H9 (cell line): ENCODE data around the gene RBMS2. TPM values are rescaled to one million over a fixed set of nuclear protein-coding genes. Genes with fewer than 3 reads are reported as not detected.

Experiments used
- DNase-seq: peaks from one replicate; pipeline ENCODE4 v3.0.0-alpha.2; 2017
- H2AFZ ChIP-seq: one replicate; pipeline ENCODE4 v1.6.1; 2013; ENCODE audit warnings: mild to moderate bottlenecking, low read length, control low read depth, moderate library complexity
- H2AK5ac ChIP-seq: 2 replicates; pipeline ENCODE4 v1.6.1; 2013; ENCODE audit warnings: low read length, control low read depth, mixed read lengths; ENCODE audit not compliant: insufficient read length
- H2BK120ac ChIP-seq: one replicate; pipeline ENCODE4 v1.6.1; 2013; ENCODE audit warnings: low read depth, mild to moderate bottlenecking, low read length, control low read depth, inconsistent platforms; ENCODE audit not compliant: poor library complexity, severe bottlenecking
- H2BK12ac ChIP-seq: 2 replicates; pipeline ENCODE4 v1.6.1; 2013; ENCODE audit warnings: low read length, control low read depth, mixed read lengths, low read depth; ENCODE audit not compliant: insufficient read length
- H2BK15ac ChIP-seq: 2 replicates; pipeline ENCODE4 v1.6.1; 2013; ENCODE audit warnings: low read depth, low read length, control low read depth
- H2BK20ac ChIP-seq: one replicate; pipeline ENCODE4 v1.6.1; 2013; ENCODE audit warnings: low read depth, mild to moderate bottlenecking, low read length, control low read depth, inconsistent platforms; ENCODE audit not compliant: poor library complexity, severe bottlenecking
- H2BK5ac ChIP-seq: 2 replicates; pipeline ENCODE4 v1.6.1; 2013; ENCODE audit warnings: low read length, control low read depth, mixed read lengths; ENCODE audit not compliant: insufficient read length
- H3K14ac ChIP-seq: 2 replicates; pipeline ENCODE4 v1.6.1; 2013; ENCODE audit warnings: low read length, control low read depth; ENCODE audit not compliant: insufficient read depth
- H3K18ac ChIP-seq: 2 replicates; pipeline ENCODE4 v1.6.1; 2013; ENCODE audit warnings: low read depth, mild to moderate bottlenecking, mixed read lengths, low read length, control low read depth; ENCODE audit not compliant: insufficient read length
- H3K23ac ChIP-seq: 2 replicates; pipeline ENCODE4 v1.6.1; 2013; ENCODE audit warnings: low read length, control low read depth, mixed read lengths, low read depth; ENCODE audit not compliant: insufficient read length
- H3K23me2 ChIP-seq: 2 replicates; pipeline ENCODE4 v1.6.1; 2013; ENCODE audit warnings: low read depth, mild to moderate bottlenecking, mixed read lengths, low read length, control low read depth; ENCODE audit not compliant: insufficient read length, poor library complexity, severe bottlenecking
- H3K27ac ChIP-seq: 2 replicates; pipeline ENCODE4 v1.5.1; 2013; ENCODE audit warnings: low read length, control low read depth, mixed read lengths, low read depth; ENCODE audit not compliant: insufficient read length
- H3K27me3 ChIP-seq: 2 replicates; pipeline ENCODE4 v1.6.1; 2013; ENCODE audit warnings: low read length, control low read depth, inconsistent platforms; ENCODE audit not compliant: insufficient read depth
- H3K4ac ChIP-seq: 2 replicates; pipeline ENCODE4 v1.6.1; 2013; ENCODE audit warnings: low read depth, mild to moderate bottlenecking, control low read depth, inconsistent platforms, low read length, moderate library complexity
- H3K4me1 ChIP-seq: 2 replicates; pipeline ENCODE4 v1.6.1; 2013; ENCODE audit warnings: low read length, control low read depth, inconsistent platforms; ENCODE audit not compliant: insufficient read depth
- H3K4me2 ChIP-seq: 2 replicates; pipeline ENCODE4 v1.6.1; 2013; ENCODE audit warnings: low read length, control low read depth, mixed read lengths; ENCODE audit not compliant: insufficient read length, insufficient read depth
- H3K56ac ChIP-seq: 2 replicates; pipeline ENCODE4 v1.6.1; 2013; ENCODE audit warnings: low read depth, mild to moderate bottlenecking, mixed read lengths, low read length, control low read depth; ENCODE audit not compliant: insufficient read length
- H3K79me1 ChIP-seq: 2 replicates; pipeline ENCODE4 v1.6.1; 2013; ENCODE audit warnings: low read depth, mild to moderate bottlenecking, moderate library complexity, low read length, control low read depth, inconsistent platforms; ENCODE audit not compliant: insufficient read depth, poor library complexity, severe bottlenecking
- H3K79me2 ChIP-seq: 2 replicates; pipeline ENCODE4 v1.6.1; 2013; ENCODE audit warnings: low read length, control low read depth, inconsistent platforms; ENCODE audit not compliant: insufficient read depth
- H3K9ac ChIP-seq: 2 replicates; pipeline ENCODE4 v1.6.1; 2013; ENCODE audit warnings: low read length, control low read depth, mixed read lengths; ENCODE audit not compliant: insufficient read length; ENCODE audit errors: extremely low read depth
- H3K9me3 ChIP-seq: one replicate; pipeline ENCODE4 v1.6.1; 2013; ENCODE audit warnings: low read depth, low read length, inconsistent platforms; ENCODE audit not compliant: control insufficient read depth
- H3T11ph ChIP-seq: one replicate; pipeline ENCODE4 v1.6.1; 2013; ENCODE audit warnings: mild to moderate bottlenecking, low read length, control low read depth, inconsistent platforms
- H4K20me1 ChIP-seq: one replicate; pipeline ENCODE4 v1.6.1; 2013; ENCODE audit not compliant: control insufficient read depth, insufficient read length, insufficient read depth
- H4K5ac ChIP-seq: 2 replicates; pipeline ENCODE4 v1.6.1; 2013; ENCODE audit warnings: low read depth, mild to moderate bottlenecking, mixed read lengths, low read length, control low read depth; ENCODE audit not compliant: insufficient read length
- H4K8ac ChIP-seq: replicated peaks from 2 replicates; pipeline ENCODE4 v1.6.1; 2013; ENCODE audit warnings: low read length, control low read depth, mixed read lengths, low read depth; ENCODE audit not compliant: insufficient read length
- H4K91ac ChIP-seq: 2 replicates; pipeline ENCODE4 v1.6.1; 2013; ENCODE audit warnings: low read depth, mild to moderate bottlenecking, moderate library complexity, mixed read lengths, low read length, control low read depth; ENCODE audit not compliant: insufficient read length
- H3K27ac Mint-ChIP-seq, 3 experiments: 2 replicates in 2 of 3; 3 replicates in 1 of 3; pipeline ENCODE4 v1.8.0; 2020 to 2021; ENCODE audit warnings: mixed read lengths in 3 of 3, mild to moderate bottlenecking in 1 of 3, moderate library complexity in 1 of 3
- H3K27me3 Mint-ChIP-seq: 2 replicates; pipeline ENCODE4 v1.8.0; 2021; ENCODE audit warnings: low read depth, mild to moderate bottlenecking, moderate library complexity, mixed read lengths
- H3K36me3 Mint-ChIP-seq, 3 experiments: 2 replicates in 2 of 3; 3 replicates in 1 of 3; pipeline ENCODE4 v1.8.0; 2020 to 2021; ENCODE audit warnings: low read depth in 3 of 3, mixed read lengths in 3 of 3; ENCODE audit not compliant: insufficient read depth in 1 of 3
- H3K4me1 Mint-ChIP-seq, 2 experiments: 2 replicates each; pipeline ENCODE4 v1.8.0; 2020; ENCODE audit warnings: mixed read lengths in 2 of 2
- H3K4me3 Mint-ChIP-seq, 2 experiments: 2 replicates in 1 of 2; 3 replicates in 1 of 2; pipeline ENCODE4 v1.8.0; 2020 to 2021; ENCODE audit warnings: mild to moderate bottlenecking in 2 of 2, mixed read lengths in 2 of 2, moderate library complexity in 1 of 2
- H3K9me3 Mint-ChIP-seq, 2 experiments: 2 replicates in 1 of 2; 3 replicates in 1 of 2; pipeline ENCODE4 v1.8.0; 2020; ENCODE audit warnings: mild to moderate bottlenecking in 2 of 2, mixed read lengths in 2 of 2, moderate library complexity in 1 of 2
- CTCF ChIP-seq: fragments of 200-600 bp; sonication (generic); conservative IDR thresholded peaks from 3 replicates; pipeline ENCODE4 v1.8.0; 2021; ENCODE audit warnings: antibody characterized with exemption, mild to moderate bottlenecking
- WGBS: extraction: QIAGEN DNeasy Blood & Tissue Kit; methylation state at CpG from one replicate; pipeline ENCODE4 v1.1.7; 2013; ENCODE audit warnings: missing lambda C conversion rate, low lambda C conversion rate, mixed read lengths; ENCODE audit not compliant: insufficient read length; ENCODE audit errors: extremely low coverage; 5-methylcytosine and 5-hydroxymethylcytosine counted together
- total RNA-seq: library from RNA; stranded (reverse); gene quantifications from 2 replicates; pipeline ENCODE4 v1.2.1, GENCODE V29; 2021

Gene RBMS2
- total RNA-seq, 1 experiment from 2014 or later: 9.5 TPM

- Histone ChIP-seq H3K4me2 (no peak overlapping the region), H4K20me1 (no peaks in the 10 kb centered on the region), H3K18ac (no peak overlapping the region), H3K27ac (no peak overlapping the region), H3K9me3 (no peaks in the 10 kb centered on the region), H4K5ac (no peak overlapping the region), H3K4ac (no peak overlapping the region), H3K56ac (no peak overlapping the region), H2BK20ac (no peak overlapping the region), H3T11ph (no peak overlapping the region), H2AFZ (no peak overlapping the region), H3K27me3 (no peaks in the 10 kb centered on the region), H3K79me2 (no peaks in the 10 kb centered on the region), H2AK5ac (no peak overlapping the region), H2BK15ac (no peak overlapping the region), H2BK120ac (no peak overlapping the region), H2BK12ac (no peak overlapping the region), H3K79me1 (no peaks in the 10 kb centered on the region), H3K9ac (no peak overlapping the region), H2BK5ac (no peak overlapping the region), H3K23me2 (no peaks in the 10 kb centered on the region), H3K23ac (no peak overlapping the region), H3K14ac (no peak overlapping the region), H4K8ac (no peak overlapping the region), H3K4me1 (no peaks in the 10 kb centered on the region), H4K91ac (no peak overlapping the region)
- H3K27me3 Mint-ChIP-seq: no peaks in the 10 kb centered on the region
- WGBS: no CpG with 5 or more reads among the region's 7 CpGs
- no peak for DNase-seq
- H3K9me3 Mint-ChIP-seq: no peaks in the 10 kb centered on the region
- no peaks in the 10 kb centered on the region for H3K4me1 Mint-ChIP-seq
- no peak for TF ChIP-seq CTCF
- no peak overlapping the region for H3K4me3 Mint-ChIP-seq
- H3K36me3 Mint-ChIP-seq: peaks cover 0 to 12% (median 0%) of the 10 kb centered on the region in 3 experiments; a peak in 2 of 7 replicates
- H3K27ac Mint-ChIP-seq: no peak overlapping the region
Observed at GRCh38 chr12:56479625-56480024, 42.0 kb upstream of the RBMS2 start.
